Measurements from ENCODE around the gene FLAD1. TPM values are rescaled to one million over a fixed set of nuclear protein-coding genes. Genes with fewer than 3 reads are reported as not detected.

FLAD1 gene
- total RNA-seq, 1 donor from 2014 or later = 20.6 TPM

GRCh38 chr1:155011004-155011416, 27.9 kb downstream of the FLAD1 start:
- no peak for DNase-seq (ENCODE audit: extremely low spot score in 2 of 2)
- Histone ChIP-seq H3K9me3 (no peaks in the 10 kb centered on the region), H3K36me3 (peaks cover 0 to 12% of the 10 kb centered on the region in 2 donors), H3K4me1 (peaks cover 90% of the 10 kb centered on the region), H3K27ac (peak overlapping the region; percentile 99), H3K27me3 (no peaks in the 10 kb centered on the region), H3K4me3 (peak overlapping the region in 1 of 2 donors; percentile 10)
- TF ChIP-seq POLR2AphosphoS5 (IDR thresholded peaks at IDR 0.05; ENCODE audit: insufficient read depth in 1 of 2, low read depth in 1 of 2) (no peak), CTCF (IDR thresholded peaks at IDR 0.05) (no peak), POLR2A (IDR thresholded peaks at IDR 0.05) (no peak)
- intact Hi-C loops (cut with DNase I) = no loop called here

- TF ChIP-seq POLR2A (IDR thresholded peaks at IDR 0.05) = no peak
- no peak for TF ChIP-seq POLR2AphosphoS5 (IDR thresholded peaks at IDR 0.05; ENCODE audit: insufficient read depth in 1 of 2, low read depth in 1 of 2)
- TF ChIP-seq CTCF (IDR thresholded peaks at IDR 0.05) = no peak
- peaks cover 90% of the 10 kb centered on the region for H3K4me1 ChIP-seq
- H3K4me3 ChIP-seq = peak overlapping the region in 1 of 2 donors; percentile 10
- intact Hi-C loops (cut with DNase I) = no loop called here
- peaks cover 0 to 12% of the 10 kb centered on the region in 2 donors for H3K36me3 ChIP-seq
- H3K9me3 ChIP-seq = no peaks in the 10 kb centered on the region
- H3K27me3 ChIP-seq = no peaks in the 10 kb centered on the region
- peak in 1 of 2 donors; percentile 92 for DNase-seq (ENCODE audit: extremely low spot score in 2 of 2)
- H3K27ac ChIP-seq = peak overlapping the region; percentile 99
These were observed 28.4 kb downstream of the FLAD1 start for GRCh38 chr1:155011437-155012025.

GRCh38 chr1:155012026-155012546, 28.9 kb downstream of the FLAD1 start:
- Histone ChIP-seq H3K36me3 (peaks cover 0 to 12% of the 10 kb centered on the region in 2 donors), H3K9me3 (no peaks in the 10 kb centered on the region), H3K27me3 (no peaks in the 10 kb centered on the region), H3K27ac (peak overlapping the region; percentile 99), H3K4me3 (peak overlapping the region in 1 of 2 donors; percentile 17), H3K4me1 (peaks cover 90% of the 10 kb centered on the region)
- intact Hi-C loops (cut with DNase I) = no loop called here
- TF ChIP-seq POLR2A (IDR thresholded peaks at IDR 0.05) (peak in 1 of 2 donors; percentile 15), CTCF (IDR thresholded peaks at IDR 0.05) (no peak), POLR2AphosphoS5 (IDR thresholded peaks at IDR 0.05; ENCODE audit: insufficient read depth in 1 of 2, low read depth in 1 of 2) (peak in 1 of 2 donors; percentile 64)
- DNase-seq (ENCODE audit: extremely low spot score in 2 of 2) = peak in 1 of 2 donors; percentile 98

- peak overlapping the region; percentile 99 for H3K27ac ChIP-seq
- H3K4me1 ChIP-seq = peaks cover 88% of the 10 kb centered on the region
- no peaks in the 10 kb centered on the region for H3K9me3 ChIP-seq
- DNase-seq (ENCODE audit: extremely low spot score in 2 of 2) = no peak
- TF ChIP-seq CTCF (IDR thresholded peaks at IDR 0.05) (no peak), POLR2AphosphoS5 (IDR thresholded peaks at IDR 0.05; ENCODE audit: insufficient read depth in 1 of 2, low read depth in 1 of 2) (no peak), POLR2A (IDR thresholded peaks at IDR 0.05) (no peak)
- intact Hi-C loops (cut with DNase I) = no loop called here
- peaks cover 0 to 12% of the 10 kb centered on the region in 2 donors for H3K36me3 ChIP-seq
- H3K4me3 ChIP-seq = peak overlapping the region in 1 of 2 donors; percentile 17
- H3K27me3 ChIP-seq = no peaks in the 10 kb centered on the region
These were observed 29.8 kb downstream of the FLAD1 start for GRCh38 chr1:155012776-155013602.
